HepG2 (cell line): Measurements from ENCODE around the gene NIP7. TPM values are rescaled to one million over a fixed set of nuclear protein-coding genes. Genes with fewer than 3 reads are reported as not detected.

Experiments used
- AKAP8 ChIP-seq: sonication (generic); formaldehyde crosslinking; IDR thresholded peaks from 2 replicates; pipeline ENCODE4 v1.5.1; 2020; ENCODE audit warnings: mild to moderate bottlenecking, missing genetic modification reagents
- BORCS8-MEF2B ChIP-seq: sonication (generic); formaldehyde crosslinking; IDR thresholded peaks from 2 replicates; pipeline ENCODE4 v1.8.0; 2022; ENCODE audit warnings: mild to moderate bottlenecking, missing genetic modification reagents
- FOXC1 ChIP-seq: sonication (generic); formaldehyde crosslinking; IDR thresholded peaks from 2 replicates; pipeline ENCODE4 v1.8.0; 2022; ENCODE audit warnings: mild to moderate bottlenecking, missing genetic modification reagents, borderline replicate concordance
- FOXP1 ChIP-seq, 2 experiments: fragments of 450-650 bp in 1 of 2; IDR thresholded peaks; 2 replicates each; pipeline ENCODE4 v1.6.1; 2017 to 2018; ENCODE audit warnings: antibody characterized with exemption in 1 of 2
- GZF1 ChIP-seq: sonication (generic); formaldehyde crosslinking; IDR thresholded peaks from 2 replicates; pipeline ENCODE4 v1.5.1; 2020; ENCODE audit warnings: mild to moderate bottlenecking, missing genetic modification reagents
- KAT2B ChIP-seq: fragments of 150-350 bp; IDR thresholded peaks from 2 replicates; pipeline ENCODE4 v1.6.1; 2014; ENCODE audit warnings: low read depth, low read length, borderline replicate concordance
- KMT2B ChIP-seq: IDR thresholded peaks from 2 replicates; pipeline ENCODE4 v1.6.1; 2016; ENCODE audit warnings: missing genetic modification reagents, missing compliant biosample characterization
- MTF2 ChIP-seq: sonication (generic); formaldehyde crosslinking; IDR thresholded peaks from 2 replicates; pipeline ENCODE4 v1.5.0; 2020; ENCODE audit warnings: missing genetic modification reagents, borderline replicate concordance
- PHF21A ChIP-seq: sonication (generic); formaldehyde crosslinking; IDR thresholded peaks from 2 replicates; pipeline ENCODE4 v1.5.0; 2020; ENCODE audit warnings: mild to moderate bottlenecking, missing genetic modification reagents
- TEAD2 ChIP-seq: sonication (generic); formaldehyde crosslinking; IDR thresholded peaks from 2 replicates; pipeline ENCODE4 v1.9.0; 2021; ENCODE audit warnings: missing genetic modification reagents
- ZNF251 ChIP-seq: sonication (generic); formaldehyde crosslinking; IDR thresholded peaks from 2 replicates; pipeline ENCODE4 v1.9.0; 2021; ENCODE audit warnings: mild to moderate bottlenecking, missing genetic modification reagents
- ZNF546 ChIP-seq: sonication (generic); formaldehyde crosslinking; conservative IDR thresholded peaks from 2 replicates; pipeline ENCODE4 v1.8.1; 2023; ENCODE audit warnings: mild to moderate bottlenecking, missing genetic modification reagents
- ZNF598 ChIP-seq: sonication (generic); formaldehyde crosslinking; IDR thresholded peaks from 2 replicates; pipeline ENCODE4 v1.5.1; 2020; ENCODE audit warnings: mild to moderate bottlenecking, missing genetic modification reagents, borderline replicate concordance
- ZNF749 ChIP-seq: sonication (generic); formaldehyde crosslinking; IDR thresholded peaks from 2 replicates; pipeline ENCODE4 v1.8.0; 2022; ENCODE audit warnings: mild to moderate bottlenecking, missing genetic modification reagents, moderate library complexity, borderline replicate concordance
- ZNF816 ChIP-seq: sonication (generic); formaldehyde crosslinking; IDR thresholded peaks from 2 replicates; pipeline ENCODE4 v1.8.0; 2022; ENCODE audit warnings: missing genetic modification reagents, mild to moderate bottlenecking, borderline replicate concordance
- polyA plus RNA-seq, 8 experiments: library from polyadenylated mRNA; depleted of rRNA in 3 of 8; stranded (reverse) in 7 of 8; unstranded in 1 of 8; fragments of >200 nt; fragmentation: Illumina TruSeq in 4 of 8; extraction: Trizol in 4 of 8; gene quantifications; 2 replicates each; pipeline versions ENCODE4 v1.2.1 to v1.2.3, GENCODE V29; 2011 to 2016; ENCODE audit warnings: low read depth in 4 of 8, missing spikeins in 1 of 8, mixed read lengths in 1 of 8; ENCODE audit not compliant: insufficient read depth in 1 of 8
- total RNA-seq, 5 experiments: library from RNA; depleted of rRNA; stranded (reverse); fragments of >200 nt; fragmentation: Illumina TruSeq; extraction: Trizol; gene quantifications; 2 replicates each; pipeline ENCODE4 v1.2.3, GENCODE V29; 2016; ENCODE audit warnings: low read depth in 1 of 5
- TF ChIP-seq, protein P1 (sequence below): IDR thresholded peaks from 2 replicates; pipeline ENCODE4 v1.6.1; 2016; ENCODE audit warnings: low read depth, control low read depth
- TF ChIP-seq, protein P2 (sequence below): sonication (generic); formaldehyde crosslinking; IDR thresholded peaks from 2 replicates; pipeline ENCODE4 v1.4.0; 2020; ENCODE audit warnings: missing genetic modification reagents
- TF ChIP-seq, protein P3 (sequence below): sonication (generic); formaldehyde crosslinking; IDR thresholded peaks from 2 replicates; pipeline ENCODE4 v1.8.1; 2023; ENCODE audit warnings: mild to moderate bottlenecking, moderate library complexity, missing genetic modification reagents
- TF ChIP-seq, protein P4 (sequence below): sonication (generic); formaldehyde crosslinking; IDR thresholded peaks from 2 replicates; pipeline ENCODE4 v1.4.0; 2020; ENCODE audit warnings: mild to moderate bottlenecking, missing genetic modification reagents, borderline replicate concordance
- TF ChIP-seq, protein P5 (sequence below): sonication (generic); formaldehyde crosslinking; IDR thresholded peaks from 2 replicates; pipeline ENCODE4 v1.5.0; 2020; ENCODE audit warnings: missing genetic modification reagents

The NIP7 gene
- total and polyA plus RNA-seq, 2 of the 13 experiments (the other 11 are each of a cell fraction or from before 2014, with no cell fraction given): 15.3 to 114 TPM

DNA sequence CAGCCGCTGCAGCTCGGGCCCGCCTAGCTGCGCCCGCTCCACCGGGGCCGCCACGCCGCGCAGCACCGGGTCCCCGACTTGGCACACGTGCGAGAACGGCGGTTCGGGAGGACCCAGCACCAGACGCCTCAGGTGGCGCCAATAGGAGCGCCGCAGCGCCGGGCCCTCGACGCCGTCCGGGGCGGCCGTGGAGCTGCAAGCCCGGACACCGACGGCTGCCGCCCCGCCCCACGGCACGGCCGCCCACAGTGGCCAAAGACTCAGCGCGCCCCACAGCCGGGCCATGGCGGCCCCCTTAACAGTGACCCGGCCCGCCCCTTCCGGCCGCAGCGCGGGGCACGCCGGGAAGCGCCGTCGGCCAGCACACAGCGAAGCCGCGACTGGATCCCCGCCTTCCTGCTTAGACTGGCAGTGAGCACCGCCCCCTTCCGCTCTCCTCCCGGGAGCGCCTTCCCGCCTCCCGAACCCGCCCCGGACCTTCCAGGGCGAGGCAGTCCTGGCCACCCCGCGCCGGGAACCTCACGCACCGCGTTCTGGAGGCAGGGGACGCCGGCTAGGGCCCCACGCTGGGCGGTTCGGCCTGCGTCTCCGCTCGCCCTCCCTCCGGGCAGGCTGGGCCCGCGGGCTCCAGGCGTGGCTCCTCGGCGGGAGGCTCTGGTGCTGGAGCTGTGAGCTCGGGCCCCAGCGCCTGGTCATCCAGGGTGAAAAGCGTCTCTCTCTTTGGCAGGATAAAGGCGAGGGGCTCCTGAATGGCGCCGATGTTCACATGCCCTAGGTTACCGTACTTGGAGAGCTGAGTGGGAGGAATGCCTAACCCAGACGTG lies 9.1 kb upstream of the NIP7 start, which contains the start of gene PDF (continued):
- no peak; the same call in 1 of the 2 replicates for TF ChIP-seq ZNF251 (CRISPR knock-in tag)
- TF ChIP-seq AKAP8 (CRISPR knock-in tag): peak; percentile 81; the same call in 1 of the 2 replicates
- TF ChIP-seq, protein P1, sequence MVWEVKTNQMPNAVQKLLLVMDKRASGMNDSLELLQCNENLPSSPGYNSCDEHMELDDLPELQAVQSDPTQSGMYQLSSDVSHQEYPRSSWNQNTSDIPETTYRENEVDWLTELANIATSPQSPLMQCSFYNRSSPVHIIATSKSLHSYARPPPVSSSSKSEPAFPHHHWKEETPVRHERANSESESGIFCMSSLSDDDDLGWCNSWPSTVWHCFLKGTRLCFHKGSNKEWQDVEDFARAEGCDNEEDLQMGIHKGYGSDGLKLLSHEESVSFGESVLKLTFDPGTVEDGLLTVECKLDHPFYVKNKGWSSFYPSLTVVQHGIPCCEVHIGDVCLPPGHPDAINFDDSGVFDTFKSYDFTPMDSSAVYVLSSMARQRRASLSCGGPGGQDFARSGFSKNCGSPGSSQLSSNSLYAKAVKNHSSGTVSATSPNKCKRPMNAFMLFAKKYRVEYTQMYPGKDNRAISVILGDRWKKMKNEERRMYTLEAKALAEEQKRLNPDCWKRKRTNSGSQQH: 0 out of 2 replicates have a peak, but pooled peaks have one; percentile 19
- peak; percentile 86 for TF ChIP-seq BORCS8-MEF2B (CRISPR knock-in tag)
- peak; percentile 57; the same call in 1 of the 2 replicates for TF ChIP-seq ZNF816 (CRISPR knock-in tag)
- TF ChIP-seq TEAD2: no peak
- TF ChIP-seq, protein P2, sequence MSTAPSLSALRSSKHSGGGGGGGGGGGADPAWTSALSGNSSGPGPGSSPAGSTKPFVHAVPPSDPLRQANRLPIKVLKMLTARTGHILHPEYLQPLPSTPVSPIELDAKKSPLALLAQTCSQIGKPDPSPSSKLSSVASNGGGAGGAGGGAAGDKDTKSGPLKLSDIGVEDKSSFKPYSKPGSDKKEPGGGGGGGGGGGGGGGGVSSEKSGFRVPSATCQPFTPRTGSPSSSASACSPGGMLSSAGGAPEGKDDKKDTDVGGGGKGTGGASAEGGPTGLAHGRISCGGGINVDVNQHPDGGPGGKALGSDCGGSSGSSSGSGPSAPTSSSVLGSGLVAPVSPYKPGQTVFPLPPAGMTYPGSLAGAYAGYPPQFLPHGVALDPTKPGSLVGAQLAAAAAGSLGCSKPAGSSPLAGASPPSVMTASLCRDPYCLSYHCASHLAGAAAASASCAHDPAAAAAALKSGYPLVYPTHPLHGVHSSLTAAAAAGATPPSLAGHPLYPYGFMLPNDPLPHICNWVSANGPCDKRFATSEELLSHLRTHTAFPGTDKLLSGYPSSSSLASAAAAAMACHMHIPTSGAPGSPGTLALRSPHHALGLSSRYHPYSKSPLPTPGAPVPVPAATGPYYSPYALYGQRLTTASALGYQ (CRISPR knock-in tag): peak; percentile 75; the same call in 1 of the 2 replicates
- peak; percentile 89; the same call in 1 of the 2 replicates for TF ChIP-seq FOXC1 (CRISPR knock-in tag)
- no peak for TF ChIP-seq KAT2B
- peak; percentile 96 for TF ChIP-seq ZNF598
- TF ChIP-seq ZNF546 (CRISPR knock-in tag): peak; percentile 93
- TF ChIP-seq ZNF749 (CRISPR knock-in tag): no peak; the same call in 1 of the 2 replicates
- TF ChIP-seq PHF21A: peak; percentile 29; the same call in 1 of the 2 replicates
- peak; percentile 87 for TF ChIP-seq KMT2B (CRISPR knock-in tag)
- TF ChIP-seq, protein P3, sequence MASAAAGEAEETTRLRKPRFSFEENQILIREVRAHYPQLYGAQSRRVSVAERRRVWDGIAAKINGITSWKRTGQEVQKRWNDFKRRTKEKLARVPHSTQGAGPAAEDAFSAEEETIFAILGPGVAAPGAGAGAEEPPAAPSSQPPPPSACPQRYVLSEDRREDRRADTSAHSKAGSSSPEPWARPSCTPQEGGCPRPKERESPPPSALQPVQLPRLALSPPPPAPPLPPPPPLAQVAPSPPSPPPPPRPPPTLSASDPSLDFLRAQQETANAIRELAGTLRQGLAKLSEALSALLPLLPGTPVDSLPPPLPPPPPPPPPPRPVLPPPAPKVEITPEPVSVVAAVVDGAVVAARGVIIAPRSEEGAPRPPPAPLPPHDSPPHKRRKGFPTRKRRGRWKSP (CRISPR knock-in tag): peak; percentile 42; the same call in 1 of the 2 replicates
- TF ChIP-seq GZF1 (CRISPR knock-in tag): no peak; the same call in 1 of the 2 replicates
- TF ChIP-seq MTF2 (CRISPR knock-in tag): no peak
- no peak for TF ChIP-seq FOXP1 (IDR thresholded peaks at IDR 0.05)
- TF ChIP-seq FOXP1 (CRISPR knock-in tag; IDR thresholded peaks at IDR 0.05): no peak
- TF ChIP-seq, protein P4, sequence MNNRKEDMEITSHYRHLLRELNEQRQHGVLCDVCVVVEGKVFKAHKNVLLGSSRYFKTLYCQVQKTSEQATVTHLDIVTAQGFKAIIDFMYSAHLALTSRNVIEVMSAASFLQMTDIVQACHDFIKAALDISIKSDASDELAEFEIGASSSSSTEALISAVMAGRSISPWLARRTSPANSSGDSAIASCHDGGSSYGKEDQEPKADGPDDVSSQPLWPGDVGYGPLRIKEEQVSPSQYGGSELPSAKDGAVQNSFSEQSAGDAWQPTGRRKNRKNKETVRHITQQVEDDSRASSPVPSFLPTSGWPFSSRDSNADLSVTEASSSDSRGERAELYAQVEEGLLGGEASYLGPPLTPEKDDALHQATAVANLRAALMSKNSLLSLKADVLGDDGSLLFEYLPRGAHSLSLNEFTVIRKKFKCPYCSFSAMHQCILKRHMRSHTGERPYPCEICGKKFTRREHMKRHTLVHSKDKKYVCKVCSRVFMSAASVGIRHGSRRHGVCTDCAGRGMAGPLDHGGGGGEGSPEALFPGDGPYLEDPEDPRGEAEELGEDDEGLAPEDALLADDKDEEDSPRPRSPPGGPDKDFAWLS: no peak
- TF ChIP-seq, protein P5, sequence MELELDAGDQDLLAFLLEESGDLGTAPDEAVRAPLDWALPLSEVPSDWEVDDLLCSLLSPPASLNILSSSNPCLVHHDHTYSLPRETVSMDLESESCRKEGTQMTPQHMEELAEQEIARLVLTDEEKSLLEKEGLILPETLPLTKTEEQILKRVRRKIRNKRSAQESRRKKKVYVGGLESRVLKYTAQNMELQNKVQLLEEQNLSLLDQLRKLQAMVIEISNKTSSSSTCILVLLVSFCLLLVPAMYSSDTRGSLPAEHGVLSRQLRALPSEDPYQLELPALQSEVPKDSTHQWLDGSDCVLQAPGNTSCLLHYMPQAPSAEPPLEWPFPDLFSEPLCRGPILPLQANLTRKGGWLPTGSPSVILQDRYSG (CRISPR knock-in tag): no peak; the same call in 1 of the 2 replicates
